Measurements from ENCODE around the gene EXOG.

DNA sequence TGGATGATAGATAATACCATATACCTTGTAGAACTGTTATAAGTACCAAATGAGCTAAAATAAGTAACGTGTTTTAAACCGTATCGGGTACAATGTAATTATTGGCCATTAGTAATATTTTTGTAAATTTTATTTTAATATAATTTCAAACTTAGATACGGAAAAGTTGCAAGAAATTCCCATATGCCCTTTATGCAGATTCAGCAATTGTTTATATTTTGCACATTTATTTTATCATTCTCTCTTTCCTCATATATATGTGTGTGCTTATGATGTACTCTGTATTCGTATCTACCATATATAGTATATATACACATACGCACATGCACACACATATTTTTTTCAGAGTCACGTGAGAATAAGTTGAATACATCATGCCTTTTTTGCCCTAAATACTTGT is 38.5 kb downstream of the EXOG start:
- TF ChIP-seq, protein P1, sequence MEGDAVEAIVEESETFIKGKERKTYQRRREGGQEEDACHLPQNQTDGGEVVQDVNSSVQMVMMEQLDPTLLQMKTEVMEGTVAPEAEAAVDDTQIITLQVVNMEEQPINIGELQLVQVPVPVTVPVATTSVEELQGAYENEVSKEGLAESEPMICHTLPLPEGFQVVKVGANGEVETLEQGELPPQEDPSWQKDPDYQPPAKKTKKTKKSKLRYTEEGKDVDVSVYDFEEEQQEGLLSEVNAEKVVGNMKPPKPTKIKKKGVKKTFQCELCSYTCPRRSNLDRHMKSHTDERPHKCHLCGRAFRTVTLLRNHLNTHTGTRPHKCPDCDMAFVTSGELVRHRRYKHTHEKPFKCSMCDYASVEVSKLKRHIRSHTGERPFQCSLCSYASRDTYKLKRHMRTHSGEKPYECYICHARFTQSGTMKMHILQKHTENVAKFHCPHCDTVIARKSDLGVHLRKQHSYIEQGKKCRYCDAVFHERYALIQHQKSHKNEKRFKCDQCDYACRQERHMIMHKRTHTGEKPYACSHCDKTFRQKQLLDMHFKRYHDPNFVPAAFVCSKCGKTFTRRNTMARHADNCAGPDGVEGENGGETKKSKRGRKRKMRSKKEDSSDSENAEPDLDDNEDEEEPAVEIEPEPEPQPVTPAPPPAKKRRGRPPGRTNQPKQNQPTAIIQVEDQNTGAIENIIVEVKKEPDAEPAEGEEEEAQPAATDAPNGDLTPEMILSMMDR (IDR thresholded peaks at IDR 0.05; ENCODE audit: low read length), result no peak
- no peak for TF ChIP-seq EZH2 (IDR thresholded peaks at IDR 0.05; ENCODE audit: borderline replicate concordance, low read length)

All from OCI-LY1 (cell line).